Measurements from ENCODE around the gene C4orf50. TPM values are rescaled to one million over a fixed set of nuclear protein-coding genes. Genes with fewer than 3 reads are reported as not detected.

Gene C4orf50
- total and polyA plus RNA-seq, 2 of the 8 experiments (the other 6 are each of a cell fraction or from before 2014, with no cell fraction given), result 0.08 to 0.22 TPM

GRCh38 chr4:5996641-5997040 lies 21.6 kb downstream of the C4orf50 start:
- H2BK20ac ChIP-seq (ENCODE audit: low read length), result no peak overlapping the region
- H3K18ac ChIP-seq (ENCODE audit: extremely low read depth, low read length), result no peak overlapping the region
- H3K79me2 ChIP-seq (ENCODE audit: control insufficient read depth in 1 of 2, insufficient read depth in 2 of 2, low read length in 2 of 2), result no peaks in the 10 kb centered on the region
- H3K14ac ChIP-seq (ENCODE audit: insufficient read length), result no peak overlapping the region
- no peak overlapping the region for H2AK5ac ChIP-seq (ENCODE audit: low read depth, low read length)
- no peak overlapping the region for H3K4me2 ChIP-seq (ENCODE audit: insufficient read depth in 1 of 2, low read depth in 2 of 2, low read length in 2 of 2)
- no peaks in the 10 kb centered on the region; a peak in 2 of 7 replicates for H3K4me1 ChIP-seq (replicated peaks in 1 of 4; ENCODE audit: control insufficient read depth in 3 of 4, insufficient read depth in 4 of 4, low read length in 3 of 4)
- H3K9me3 ChIP-seq (ENCODE audit: insufficient read depth in 2 of 2, low read depth in 1 of 2, low read length in 1 of 2), result no peaks in the 10 kb centered on the region
- no peak overlapping the region for H2BK15ac ChIP-seq (ENCODE audit: low read length)
- no peak for FAIRE-seq
- no peaks in the 10 kb centered on the region for H3K23me2 ChIP-seq (ENCODE audit: low read depth, low read length)
- no peak overlapping the region for H3K23ac ChIP-seq (ENCODE audit: insufficient read length)
- no peaks in the 10 kb centered on the region; the same call in 1 of the 2 replicates for H3K79me1 ChIP-seq (ENCODE audit: low read depth, low read length)
- DNase-seq (ENCODE audit: low read depth in 1 of 2, low spot score in 2 of 2), result no peak
- 67% methylated on average over 4 of the region's 4 CpGs; no CpG with 5 or more reads in 1 of the 2 experiments for WGBS, 2 experiments (ENCODE audit: extremely low coverage in 1 of 2, insufficient coverage in 1 of 2, insufficient read length in 1 of 2, insufficient replicate concordance in 2 of 2, low coverage in 1 of 2, low lambda C conversion rate in 2 of 2, missing lambda C conversion rate in 1 of 2)
- H3K36me3 ChIP-seq (ENCODE audit: control insufficient read depth in 2 of 4, insufficient read depth in 4 of 4, low read length in 3 of 4), result no peaks in the 10 kb centered on the region
- H4K8ac ChIP-seq (ENCODE audit: extremely low read depth, insufficient read depth, low read length), result no peak overlapping the region
- H2BK5ac ChIP-seq (ENCODE audit: low read depth, low read length), result no peak overlapping the region
- H3K4me3 ChIP-seq (ENCODE audit: extremely low read depth in 1 of 4, insufficient read depth in 2 of 4, low read depth in 3 of 4, low read length in 4 of 4), result no peak overlapping the region
- CTCF ChIA-PET (ENCODE audit: partially characterized antibody), result interaction anchor here (0.7 to 5.2 kb wide), 13 partner anchors 12 to 335 kb away, joined by 3 to 111 read pairs (median 8); partner anchors contain the start of gene C4orf50
- no peak overlapping the region for H2BK120ac ChIP-seq (replicated peaks; ENCODE audit: low read depth, low read length)
- H3K56ac ChIP-seq (replicated peaks; ENCODE audit: insufficient read length, low read depth, low read length), result no peak overlapping the region
- no peaks in the 10 kb centered on the region for H4K20me1 ChIP-seq (replicated peaks in 1 of 2; ENCODE audit: control insufficient read depth in 1 of 2, insufficient read depth in 2 of 2, low read length in 2 of 2)
- H3K27me3 ChIP-seq (replicated peaks in 1 of 4; ENCODE audit: control insufficient read depth in 3 of 4, extremely low read depth in 1 of 4, insufficient read depth in 3 of 4, low read length in 3 of 4), result 0 out of 7 replicates have a peak, but pooled peaks cover 0 to 1% (median 0%) of the 10 kb centered on the region in 4 experiments
- no peak overlapping the region for H3K27ac ChIP-seq (ENCODE audit: low read depth, low read length)
- H2BK12ac ChIP-seq (ENCODE audit: low read depth, low read length), result no peak overlapping the region
- H2AFZ ChIP-seq (ENCODE audit: low read length), result no peak overlapping the region
- H3K4ac ChIP-seq (replicated peaks; ENCODE audit: insufficient read length, low read depth, low read length), result no peak overlapping the region
- H4K5ac ChIP-seq (ENCODE audit: insufficient read length, low read depth, low read length), result no peak overlapping the region
- no peak overlapping the region for H3K9ac ChIP-seq (replicated peaks in 1 of 4; ENCODE audit: extremely low read depth in 1 of 4, low read depth in 3 of 4, low read length in 3 of 4)
- POLR2A ChIA-PET (ENCODE audit: partially characterized antibody), result no interaction called here
- no peak overlapping the region for H4K91ac ChIP-seq (replicated peaks; ENCODE audit: insufficient read length, low read length)
- TF ChIP-seq SRF (IDR thresholded peaks at IDR 0.05; ENCODE audit: low read depth, low read length), result no peak

Data from H1 (cell line).